ENCODE data around the gene MIP.
"Not testable (repeated sequence)": the region's sequence is repeated elsewhere in the genome, so short reads cannot be mapped to it uniquely, and the experiment has no call there.

Gene MIP

GRCh38 chr12:56401612-56402011, 52.8 kb downstream of the MIP start:
- not testable (repeated sequence) for DNase-seq

- not testable (repeated sequence) for DNase-seq
These were observed 53.3 kb downstream of the MIP start for GRCh38 chr12:56401125-56401524.
